LoVo (cell line): ENCODE results near the gene TXNDC16.
"Not testable (repeated sequence)": the region's sequence is repeated elsewhere in the genome, so short reads cannot be mapped to it uniquely, and the experiment has no call there.

Source experiments
- DNase-seq: peaks from one replicate; pipeline ENCODE4 v3.0.0-alpha.2; 2016; ENCODE audit warnings: low spot score

The TXNDC16 gene

GRCh38 chr14:52552063-52552988 lies at the start of gene TXNDC16, which contains the start of gene GPR137C:
Gene TXNDC16, minus strand, starts transcription at chr14:52552505. Its CDS starts 8,948 bp downstream, at chr14:52543557.
Gene GPR137C, plus strand, starts transcription at chr14:52552836. Its CDS starts 312 bp downstream, at chr14:52553148.
- DNase-seq: peak; percentile 99

- DNase-seq: no peak
Measured at GRCh38 chr14:52599974-52600373, 47.7 kb upstream of the TXNDC16 start.

- DNase-seq: no peak
Measured at GRCh38 chr14:52598568-52598967, 46.3 kb upstream of the TXNDC16 start.

GRCh38 chr14:52596861-52597260 lies 44.6 kb upstream of the TXNDC16 start:
- DNase-seq: no peak

GRCh38 chr14:52596320-52596719 lies 44.0 kb upstream of the TXNDC16 start:
- DNase-seq: no peak

GRCh38 chr14:52590318-52590717 lies 38.0 kb upstream of the TXNDC16 start:
- DNase-seq: no peak

- DNase-seq: no peak
Measured at GRCh38 chr14:52589646-52590045, 37.3 kb upstream of the TXNDC16 start.

- DNase-seq: no peak
Measured at GRCh38 chr14:52583544-52583943, 31.2 kb upstream of the TXNDC16 start.

- DNase-seq: no peak
Measured at GRCh38 chr14:52575858-52576257, 23.6 kb upstream of the TXNDC16 start.

GRCh38 chr14:52568454-52568853 lies 16.1 kb upstream of the TXNDC16 start:
- DNase-seq: not testable (repeated sequence)

GRCh38 chr14:52563120-52563519 lies 10.8 kb upstream of the TXNDC16 start:
- DNase-seq: no peak

- no peak for DNase-seq
Measured at GRCh38 chr14:52558688-52559087, 6.4 kb upstream of the TXNDC16 start.

GRCh38 chr14:52553671-52554575 lies 1.6 kb upstream of the TXNDC16 start:
- DNase-seq: peak; percentile 88

- peak; percentile 26 for DNase-seq
Measured at GRCh38 chr14:52553002-52553670, 831 bp upstream of the TXNDC16 start.

- peak; percentile 20 for DNase-seq
Measured at GRCh38 chr14:52551696-52552062, 626 bp downstream of the TXNDC16 start.

GRCh38 chr14:52551205-52551604 lies 1.1 kb downstream of the TXNDC16 start:
- no peak for DNase-seq

GRCh38 chr14:52550661-52551060 lies 1.6 kb downstream of the TXNDC16 start:
- DNase-seq: no peak

GRCh38 chr14:52547526-52547925 lies 4.8 kb downstream of the TXNDC16 start:
- no peak for DNase-seq

- no peak for DNase-seq
Measured at GRCh38 chr14:52547027-52547426, 5.3 kb downstream of the TXNDC16 start.

- no peak for DNase-seq
Measured at GRCh38 chr14:52546318-52546670, 6.0 kb downstream of the TXNDC16 start.

GRCh38 chr14:52545584-52546317 lies 6.6 kb downstream of the TXNDC16 start:
- no peak for DNase-seq
